GM12878 (cell line): ENCODE results near the gene VSIG10L. TPM values are rescaled to one million over a fixed set of nuclear protein-coding genes. Genes with fewer than 3 reads are reported as not detected.

Source experiments
- ATAC-seq: fragments of 200-7000 bp; cut with Tn5 transposase; 3 replicates; pipeline ENCODE4 v1.9.1; 2020; ENCODE audit warnings: mild to moderate bottlenecking, moderate library complexity
- BruUV-seq: library from RNA; stranded (reverse); fragments of 400-500 nt; replicated peaks from 2 replicates; lab custom pipeline; 2021; lab: Mats Ljungman, UMichigan
- CTCF ChIA-PET: fragments of 300-600 bp; sonication (Branson Sonifier 250); formaldehyde crosslinking; extraction: SDS; loops from one replicate; lab custom pipeline; 2021; ENCODE audit warnings: inconsistent platforms; lab: Yijun Ruan, JAX
- POLR2A ChIA-PET: fragments of 350-600 bp; formaldehyde crosslinking; extraction: SDS; loops from one replicate; lab custom pipeline; 2021; ENCODE audit warnings: inconsistent platforms; lab: Charles Lee
- RAD21 ChIA-PET: fragments of 300-600 bp; sonication (Branson Sonifier 250); formaldehyde crosslinking; loops from one replicate; lab custom pipeline; 2023; ENCODE audit warnings: antibody characterized with exemption; ENCODE audit not compliant: unreplicated experiment; lab: Charles Lee
- SMC1A ChIA-PET: fragments of 300-600 bp; sonication (Branson Sonifier 250); formaldehyde crosslinking; loops from one replicate; lab custom pipeline; 2023; ENCODE audit not compliant: unreplicated experiment, uncharacterized antibody; lab: Charles Lee
- DNase-seq: peaks from one replicate; pipeline ENCODE4 v3.0.0-alpha.2; 2011; ENCODE audit warnings: low read depth, low spot score
- FAIRE-seq: peaks from 3 replicates; lab custom pipeline; 2011; peaks lifted over from hg19 to GRCh38; lab: Jason Lieb, UNC
- H2AFZ ChIP-seq: 2 replicates; pipeline ENCODE4 v1.6.0; 2011; ENCODE audit warnings: low read depth, low read length, control low read depth; ENCODE audit not compliant: control insufficient read depth
- H3K27ac ChIP-seq: 2 replicates; pipeline ENCODE4 v1.5.1; 2011; ENCODE audit warnings: control low read depth; ENCODE audit not compliant: control insufficient read depth, insufficient read depth
- H3K27me3 ChIP-seq, 2 experiments: replicated peaks in 1 of 2; 2 replicates each; pipeline versions ENCODE4 v1.6.0 to v1.6.1; 2011; ENCODE audit warnings: low read length in 1 of 2; ENCODE audit not compliant: control insufficient read depth in 2 of 2, insufficient read depth in 2 of 2
- H3K36me3 ChIP-seq, 2 experiments: 2 replicates each; pipeline ENCODE4 v1.5.1; 2011; ENCODE audit warnings: low read length in 1 of 2; ENCODE audit not compliant: control insufficient read depth in 2 of 2, insufficient read depth in 2 of 2
- H3K4me1 ChIP-seq: 2 replicates; pipeline ENCODE4 v1.6.1; 2011; ENCODE audit warnings: mild to moderate bottlenecking, low read length, moderate library complexity, mixed read lengths; ENCODE audit not compliant: control insufficient read depth, insufficient read depth
- H3K4me2 ChIP-seq: 2 replicates; pipeline ENCODE4 v1.6.0; 2011; ENCODE audit warnings: control low read depth; ENCODE audit not compliant: control insufficient read depth, insufficient read depth
- H3K4me3 ChIP-seq: fragments of 200-600 bp; sonication (generic); 2 replicates; pipeline ENCODE4 v1.5.1; 2016
- H3K79me2 ChIP-seq: 2 replicates; pipeline ENCODE4 v1.6.0; 2011; ENCODE audit warnings: low read length; ENCODE audit not compliant: control insufficient read depth, insufficient read depth
- H3K9ac ChIP-seq: 2 replicates; pipeline ENCODE4 v1.8.0; 2011; ENCODE audit warnings: low read length, control low read depth, mixed read lengths; ENCODE audit not compliant: control insufficient read depth, insufficient read depth
- H3K9me3 ChIP-seq: replicated peaks from 3 replicates; pipeline ENCODE4 v1.5.1; 2011; ENCODE audit warnings: mild to moderate bottlenecking, low read length; ENCODE audit not compliant: control insufficient read depth, insufficient read depth
- H4K20me1 ChIP-seq: 2 replicates; pipeline ENCODE4 v1.6.0; 2011; ENCODE audit not compliant: control insufficient read depth, insufficient read depth
- JUND ChIP-seq: IDR thresholded peaks from 2 replicates; pipeline ENCODE4 v1.6.1; 2012; ENCODE audit warnings: low read depth, mild to moderate bottlenecking, low read length, improper control_type of control experiment, moderate library complexity
- WGBS: methylation state at CpG from one replicate; pipeline ENCODE4 v1.1.6; 2016; ENCODE audit warnings: low lambda C conversion rate; ENCODE audit not compliant: insufficient replicate concordance, insufficient coverage; ENCODE audit errors: missing lambda C conversion rate; 5-methylcytosine and 5-hydroxymethylcytosine counted together
- in situ Hi-C: fragments of 300-500 bp; cut with MboI; formaldehyde crosslinking; loops from 9 replicates; pipeline ENCODE4 v1.14.3; 2018; ENCODE audit warnings: mixed read lengths
- intact Hi-C: fragments of 100-400 bp; cut with micrococcal nuclease; formaldehyde crosslinking; loops from one replicate; pipeline ENCODE4 v1.14.2; 2022; ENCODE audit not compliant: unreplicated experiment
- polyA plus RNA-seq, 11 experiments: library from polyadenylated mRNA; depleted of rRNA in 4 of 11; unstranded in 6 of 11; stranded (reverse) in 5 of 11; fragments of >200 nt; fragmentation: Nextera tagmentation in 4 of 11; fragmentation: Illumina TruSeq in 1 of 11; extraction: Ambion mirVana in 4 of 11; extraction: Trizol in 1 of 11; gene quantifications; 1 replicate in 1 of 11; 2 replicates in 10 of 11; pipeline versions ENCODE4 v1.2.1 to v1.2.3, GENCODE V29; 2011 to 2016; ENCODE audit warnings: inconsistent platforms in 2 of 11, missing spikeins in 2 of 11, low read depth in 1 of 11
- total RNA-seq, 4 experiments: library from RNA; depleted of rRNA in 3 of 4; stranded (reverse); fragments of >200 nt in 3 of 4; fragmentation: Illumina TruSeq in 1 of 4; extraction: Trizol in 1 of 4; gene quantifications; 2 replicates each; pipeline versions ENCODE4 v1.2.1 to v1.2.3, GENCODE V29; 2013 to 2021
- TF ChIP-seq, protein P1 (sequence below): fragments of 450-650 bp; IDR thresholded peaks from 2 replicates; pipeline ENCODE4 v1.6.1; 2017; ENCODE audit warnings: mild to moderate bottlenecking, low read depth, inconsistent platforms; ENCODE audit not compliant: poor library complexity, severe bottlenecking
- TF ChIP-seq, protein P2 (sequence below): fragments of 450-650 bp; IDR thresholded peaks from 2 replicates; pipeline ENCODE4 v1.6.1; 2014; ENCODE audit warnings: mild to moderate bottlenecking

The VSIG10L gene
- total and polyA plus RNA-seq, 10 of the 15 experiments (the other 5 are each of a cell fraction or from before 2014, with no cell fraction given), result 0.09 to 0.93 (median 0.49) TPM

DNA sequence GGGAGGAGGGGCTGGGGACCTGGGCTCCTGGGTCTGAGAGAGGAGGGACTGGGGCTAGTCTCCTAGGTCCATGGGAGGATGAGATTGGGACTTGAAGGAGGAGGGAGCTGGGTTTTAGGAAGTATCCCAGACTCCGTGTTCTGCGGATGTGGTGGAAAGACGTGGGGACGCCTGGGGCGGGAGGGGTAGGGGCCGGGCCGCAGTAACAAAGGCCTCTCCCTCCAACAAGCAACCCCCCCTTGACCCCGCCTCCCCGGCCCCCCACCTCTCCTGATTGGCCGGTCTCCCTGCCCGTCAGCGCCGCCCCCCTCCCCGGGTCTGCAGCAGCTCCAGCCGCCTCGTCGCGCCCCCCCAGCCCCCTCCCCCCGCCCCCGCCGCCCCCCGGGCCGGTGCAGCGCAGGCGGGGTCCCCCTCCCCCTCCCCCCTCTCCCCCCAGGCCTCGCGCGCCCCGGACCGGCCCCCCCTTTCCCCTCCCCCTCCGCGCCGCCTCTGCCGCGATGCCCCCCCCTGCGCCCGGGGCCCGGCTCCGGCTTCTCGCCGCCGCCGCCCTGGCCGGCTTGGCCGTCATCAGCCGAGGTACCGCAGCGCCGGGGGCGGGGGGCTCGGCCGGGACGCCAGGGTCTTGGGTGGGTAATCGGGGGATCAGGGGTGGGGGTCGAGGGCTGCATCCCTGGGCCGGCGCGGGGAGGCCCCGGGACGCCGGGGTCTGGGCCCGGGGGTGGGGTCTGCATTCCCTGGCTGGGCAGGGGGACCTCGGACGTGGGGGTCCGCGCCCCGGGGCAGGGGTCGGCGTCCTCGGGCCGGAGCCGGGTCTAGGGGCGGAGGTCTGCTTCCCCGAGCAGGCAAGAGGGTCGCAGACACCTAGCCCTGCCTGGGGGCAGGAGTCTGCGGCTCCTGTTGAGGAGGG lies 30.3 kb downstream of the VSIG10L start, which contains the start of gene IGLON5:
Gene IGLON5, plus strand, starts transcription at position 294 of the 907 bp plus-strand sequence. Its CDS starts 204 bp downstream, at position 498.
- TF ChIP-seq, protein P1, sequence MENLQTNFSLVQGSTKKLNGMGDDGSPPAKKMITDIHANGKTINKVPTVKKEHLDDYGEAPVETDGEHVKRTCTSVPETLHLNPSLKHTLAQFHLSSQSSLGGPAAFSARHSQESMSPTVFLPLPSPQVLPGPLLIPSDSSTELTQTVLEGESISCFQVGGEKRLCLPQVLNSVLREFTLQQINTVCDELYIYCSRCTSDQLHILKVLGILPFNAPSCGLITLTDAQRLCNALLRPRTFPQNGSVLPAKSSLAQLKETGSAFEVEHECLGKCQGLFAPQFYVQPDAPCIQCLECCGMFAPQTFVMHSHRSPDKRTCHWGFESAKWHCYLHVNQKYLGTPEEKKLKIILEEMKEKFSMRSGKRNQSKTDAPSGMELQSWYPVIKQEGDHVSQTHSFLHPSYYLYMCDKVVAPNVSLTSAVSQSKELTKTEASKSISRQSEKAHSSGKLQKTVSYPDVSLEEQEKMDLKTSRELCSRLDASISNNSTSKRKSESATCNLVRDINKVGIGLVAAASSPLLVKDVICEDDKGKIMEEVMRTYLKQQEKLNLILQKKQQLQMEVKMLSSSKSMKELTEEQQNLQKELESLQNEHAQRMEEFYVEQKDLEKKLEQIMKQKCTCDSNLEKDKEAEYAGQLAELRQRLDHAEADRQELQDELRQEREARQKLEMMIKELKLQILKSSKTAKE, result no peak
- TF ChIP-seq, protein P2, sequence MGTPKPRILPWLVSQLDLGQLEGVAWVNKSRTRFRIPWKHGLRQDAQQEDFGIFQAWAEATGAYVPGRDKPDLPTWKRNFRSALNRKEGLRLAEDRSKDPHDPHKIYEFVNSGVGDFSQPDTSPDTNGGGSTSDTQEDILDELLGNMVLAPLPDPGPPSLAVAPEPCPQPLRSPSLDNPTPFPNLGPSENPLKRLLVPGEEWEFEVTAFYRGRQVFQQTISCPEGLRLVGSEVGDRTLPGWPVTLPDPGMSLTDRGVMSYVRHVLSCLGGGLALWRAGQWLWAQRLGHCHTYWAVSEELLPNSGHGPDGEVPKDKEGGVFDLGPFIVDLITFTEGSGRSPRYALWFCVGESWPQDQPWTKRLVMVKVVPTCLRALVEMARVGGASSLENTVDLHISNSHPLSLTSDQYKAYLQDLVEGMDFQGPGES, result no peak
- no peak for TF ChIP-seq JUND
- H3K4me3 ChIP-seq, result no peak within 1 kb of the TSS
- ChIA-PET SMC1A (no interaction called here), POLR2A (no interaction called here), CTCF (no interaction called here), RAD21 (no interaction called here)
- ATAC-seq, result no peak
- H3K4me1 ChIP-seq, result no peaks in the 10 kb centered on the region
- H3K9ac ChIP-seq, result no peak within 1 kb of the TSS
- no peaks in the 10 kb centered on the region for H3K79me2 ChIP-seq
- WGBS, result 54% methylated on average over 14 of the region's 76 CpGs
- no peak for FAIRE-seq
- H2AFZ ChIP-seq, result no peak within 1 kb of the TSS
- no peaks in the 10 kb centered on the region for H4K20me1 ChIP-seq
- H3K4me2 ChIP-seq, result no peak within 1 kb of the TSS
- no TSS peak for BruUV-seq
- no peak for DNase-seq
- no peak within 1 kb of the TSS for H3K27ac ChIP-seq
- H3K36me3 ChIP-seq, result no peaks in the 10 kb centered on the region
- in situ Hi-C loops, result no loop called here
- no peaks in the 10 kb centered on the region for H3K27me3 ChIP-seq
- intact Hi-C loops, result no loop called here
- H3K9me3 ChIP-seq, result no peaks in the 10 kb centered on the region; the same call in 2 of the 3 replicates
